Chondrocyte (in vitro differentiated cells): Measurements from ENCODE around the gene EIF5. TPM values are rescaled to one million over a fixed set of nuclear protein-coding genes. Genes with fewer than 3 reads are reported as not detected.
A peak's percentile ranks its signal among the peaks of the same experiment; 100 is the strongest.

ENCODE experiments used
- DNase-seq: peaks from one replicate; pipeline ENCODE4 v3.0.0; 2021; ENCODE audit warnings: mixed read lengths, low spot score
- H3K27ac Mint-ChIP-seq: one replicate; pipeline ENCODE4 v1.8.0; 2021; ENCODE audit warnings: mild to moderate bottlenecking, moderate library complexity, mixed read lengths; ENCODE audit not compliant: unreplicated experiment
- H3K27me3 Mint-ChIP-seq: 2 replicates; pipeline ENCODE4 v1.8.0; 2021; ENCODE audit warnings: low read depth, mixed read lengths
- H3K36me3 Mint-ChIP-seq: 2 replicates; pipeline ENCODE4 v1.8.0; 2021; ENCODE audit warnings: low read depth, mixed read lengths
- H3K4me1 Mint-ChIP-seq: 2 replicates; pipeline ENCODE4 v1.8.0; 2021; ENCODE audit warnings: low read depth, mild to moderate bottlenecking, mixed read lengths
- H3K4me3 Mint-ChIP-seq: one replicate; pipeline ENCODE4 v1.8.0; 2021; ENCODE audit warnings: mild to moderate bottlenecking, moderate library complexity, mixed read lengths; ENCODE audit not compliant: unreplicated experiment
- H3K9me3 Mint-ChIP-seq: 2 replicates; pipeline ENCODE4 v1.8.0; 2021; ENCODE audit warnings: low read depth, mixed read lengths
- total RNA-seq: library from RNA; stranded (reverse); gene quantifications from 3 replicates; pipeline ENCODE4 v1.2.1, GENCODE V29; 2021
- TF ChIP-seq, protein P1 (sequence below): fragments of 200-600 bp; sonication (generic); IDR thresholded peaks from 2 replicates; pipeline ENCODE4 v1.5.0; 2021; ENCODE audit warnings: antibody characterized with exemption, mild to moderate bottlenecking, moderate library complexity

The EIF5 gene
- total RNA-seq, 1 donor from 2014 or later, result 212 TPM

- H3K4me1 Mint-ChIP-seq, result peaks cover 19% of the 10 kb centered on the region
- TF ChIP-seq, protein P1, sequence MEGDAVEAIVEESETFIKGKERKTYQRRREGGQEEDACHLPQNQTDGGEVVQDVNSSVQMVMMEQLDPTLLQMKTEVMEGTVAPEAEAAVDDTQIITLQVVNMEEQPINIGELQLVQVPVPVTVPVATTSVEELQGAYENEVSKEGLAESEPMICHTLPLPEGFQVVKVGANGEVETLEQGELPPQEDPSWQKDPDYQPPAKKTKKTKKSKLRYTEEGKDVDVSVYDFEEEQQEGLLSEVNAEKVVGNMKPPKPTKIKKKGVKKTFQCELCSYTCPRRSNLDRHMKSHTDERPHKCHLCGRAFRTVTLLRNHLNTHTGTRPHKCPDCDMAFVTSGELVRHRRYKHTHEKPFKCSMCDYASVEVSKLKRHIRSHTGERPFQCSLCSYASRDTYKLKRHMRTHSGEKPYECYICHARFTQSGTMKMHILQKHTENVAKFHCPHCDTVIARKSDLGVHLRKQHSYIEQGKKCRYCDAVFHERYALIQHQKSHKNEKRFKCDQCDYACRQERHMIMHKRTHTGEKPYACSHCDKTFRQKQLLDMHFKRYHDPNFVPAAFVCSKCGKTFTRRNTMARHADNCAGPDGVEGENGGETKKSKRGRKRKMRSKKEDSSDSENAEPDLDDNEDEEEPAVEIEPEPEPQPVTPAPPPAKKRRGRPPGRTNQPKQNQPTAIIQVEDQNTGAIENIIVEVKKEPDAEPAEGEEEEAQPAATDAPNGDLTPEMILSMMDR, result no peak
- no peak for DNase-seq
- H3K4me3 Mint-ChIP-seq, result no peak overlapping the region
- H3K27me3 Mint-ChIP-seq, result no peaks in the 10 kb centered on the region
- H3K27ac Mint-ChIP-seq, result peak overlapping the region; percentile 32
- peaks cover 83% of the 10 kb centered on the region for H3K36me3 Mint-ChIP-seq
- H3K9me3 Mint-ChIP-seq, result no peaks in the 10 kb centered on the region
Measured at GRCh38 chr14:103340480-103341212, 6.6 kb downstream of the EIF5 start.

- no peak for DNase-seq
- TF ChIP-seq, protein P1, result no peak
- Mint-ChIP-seq H3K27me3 (no peaks in the 10 kb centered on the region), H3K4me3 (no peak overlapping the region), H3K27ac (no peak overlapping the region), H3K9me3 (no peaks in the 10 kb centered on the region), H3K36me3 (peaks cover 74% of the 10 kb centered on the region), H3K4me1 (peaks cover 11% of the 10 kb centered on the region)
Measured at GRCh38 chr14:103341250-103342129, 7.5 kb downstream of the EIF5 start.

DNA sequence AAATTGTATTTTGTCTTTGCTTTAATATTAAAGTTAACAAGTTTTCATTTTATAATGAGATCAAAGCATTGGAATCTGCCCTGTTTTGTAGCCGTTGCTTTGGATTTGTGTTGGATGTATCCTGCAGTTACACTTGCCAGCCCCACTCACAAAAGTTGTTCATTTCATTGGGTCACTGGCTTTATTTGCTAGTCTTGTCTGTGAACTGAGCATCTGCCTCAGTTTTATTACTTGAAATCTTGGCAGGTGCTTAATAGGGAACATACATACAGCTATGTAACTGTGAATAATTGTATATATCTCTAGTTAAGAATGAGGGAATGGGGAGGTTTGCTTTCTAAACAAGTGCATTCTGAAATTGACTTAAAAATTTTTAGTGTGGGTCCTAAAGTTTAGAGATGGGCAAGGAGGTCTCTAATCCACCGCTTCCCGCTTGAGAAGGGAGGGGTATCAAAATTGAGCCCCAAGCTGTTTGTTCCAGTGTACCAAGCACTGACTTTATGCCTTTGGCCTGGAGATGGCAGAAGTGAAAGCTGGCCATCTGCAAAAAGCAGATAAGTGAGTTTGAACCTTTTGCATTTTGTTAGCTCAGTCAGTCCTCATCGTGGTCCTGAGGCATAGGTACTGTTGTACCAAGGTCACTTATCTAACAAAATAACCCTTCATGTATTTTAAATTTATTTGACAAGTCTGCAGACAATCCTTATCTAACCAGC is 9.3 kb downstream of the EIF5 start:
- H3K27ac Mint-ChIP-seq, result no peak overlapping the region
- H3K9me3 Mint-ChIP-seq, result no peaks in the 10 kb centered on the region
- H3K4me1 Mint-ChIP-seq, result peaks cover 5% of the 10 kb centered on the region
- DNase-seq, result no peak
- no peaks in the 10 kb centered on the region for H3K27me3 Mint-ChIP-seq
- no peak overlapping the region for H3K4me3 Mint-ChIP-seq
- H3K36me3 Mint-ChIP-seq, result peaks cover 57% of the 10 kb centered on the region
- TF ChIP-seq, protein P1, result no peak

- Mint-ChIP-seq H3K4me1 (peaks cover 2% of the 10 kb centered on the region), H3K9me3 (no peaks in the 10 kb centered on the region), H3K27ac (peak overlapping the region; percentile 22), H3K4me3 (no peak overlapping the region), H3K27me3 (no peaks in the 10 kb centered on the region), H3K36me3 (peaks cover 50% of the 10 kb centered on the region)
- TF ChIP-seq, protein P1, result no peak
- DNase-seq, result no peak
Measured at GRCh38 chr14:103343905-103344797, 10.1 kb downstream of the EIF5 start.
